ENCODE data around the gene RNF168. TPM values are rescaled to one million over a fixed set of nuclear protein-coding genes. Genes with fewer than 3 reads are reported as not detected.

The RNF168 gene
- total RNA-seq, 1 donor from 2014 or later: 24.4 TPM

GRCh38 chr3:196499807-196500524, 3.6 kb downstream of the RNF168 start:
- H3K27me3 Mint-ChIP-seq (ENCODE audit: unreplicated experiment): peaks cover 4% of the 10 kb centered on the region
- TF ChIP-seq CTCF (IDR thresholded peaks at IDR 0.05; ENCODE audit: partially characterized antibody, unreplicated experiment): no peak
- no peaks in the 10 kb centered on the region for H3K36me3 Mint-ChIP-seq (ENCODE audit: unreplicated experiment)
- peak overlapping the region; percentile 96 for H3K4me3 Mint-ChIP-seq (ENCODE audit: unreplicated experiment)
- no peak for DNase-seq
- peak overlapping the region; percentile 88 for H3K27ac Mint-ChIP-seq (ENCODE audit: unreplicated experiment)
- peaks cover 12% of the 10 kb centered on the region for H3K9me3 Mint-ChIP-seq (ENCODE audit: unreplicated experiment)
- peaks cover 6% of the 10 kb centered on the region for H3K4me1 Mint-ChIP-seq (ENCODE audit: low read depth, unreplicated experiment)

GRCh38 chr3:196499061-196499460, 4.5 kb downstream of the RNF168 start:
- TF ChIP-seq CTCF (IDR thresholded peaks at IDR 0.05; ENCODE audit: partially characterized antibody, unreplicated experiment): no peak
- no peak overlapping the region for H3K27ac Mint-ChIP-seq (ENCODE audit: unreplicated experiment)
- DNase-seq: no peak
- peaks cover 6% of the 10 kb centered on the region for H3K4me1 Mint-ChIP-seq (ENCODE audit: low read depth, unreplicated experiment)
- H3K27me3 Mint-ChIP-seq (ENCODE audit: unreplicated experiment): peaks cover 4% of the 10 kb centered on the region
- H3K36me3 Mint-ChIP-seq (ENCODE audit: unreplicated experiment): no peaks in the 10 kb centered on the region
- H3K9me3 Mint-ChIP-seq (ENCODE audit: unreplicated experiment): peaks cover 10% of the 10 kb centered on the region
- H3K4me3 Mint-ChIP-seq (ENCODE audit: unreplicated experiment): peak overlapping the region; percentile 96

- no peak overlapping the region for H3K27ac Mint-ChIP-seq (ENCODE audit: unreplicated experiment)
- DNase-seq: no peak
These were observed 5.3 kb downstream of the RNF168 start for GRCh38 chr3:196498297-196498696.

GRCh38 chr3:196496183-196496582, 7.4 kb downstream of the RNF168 start:
- TF ChIP-seq CTCF (IDR thresholded peaks at IDR 0.05; ENCODE audit: partially characterized antibody, unreplicated experiment): no peak
- Mint-ChIP-seq H3K4me1 (ENCODE audit: low read depth, unreplicated experiment) (peaks cover 6% of the 10 kb centered on the region), H3K4me3 (ENCODE audit: unreplicated experiment) (no peak overlapping the region), H3K36me3 (ENCODE audit: unreplicated experiment) (no peaks in the 10 kb centered on the region), H3K27me3 (ENCODE audit: unreplicated experiment) (peaks cover 2% of the 10 kb centered on the region), H3K9me3 (ENCODE audit: unreplicated experiment) (peaks cover 4% of the 10 kb centered on the region), H3K27ac (ENCODE audit: unreplicated experiment) (no peak overlapping the region)
- no peak for DNase-seq

More at GRCh38 chr3:196498297-196498696, 5.3 kb downstream of the RNF168 start:
- TF ChIP-seq CTCF (IDR thresholded peaks at IDR 0.05; ENCODE audit: partially characterized antibody, unreplicated experiment): no peak
- H3K4me3 Mint-ChIP-seq (ENCODE audit: unreplicated experiment): no peak overlapping the region
- peaks cover 10% of the 10 kb centered on the region for H3K9me3 Mint-ChIP-seq (ENCODE audit: unreplicated experiment)
- H3K36me3 Mint-ChIP-seq (ENCODE audit: unreplicated experiment): no peaks in the 10 kb centered on the region
- H3K27me3 Mint-ChIP-seq (ENCODE audit: unreplicated experiment): peaks cover 4% of the 10 kb centered on the region
- H3K4me1 Mint-ChIP-seq (ENCODE audit: low read depth, unreplicated experiment): peaks cover 6% of the 10 kb centered on the region

GRCh38 chr3:196493292-196493691, 10.3 kb downstream of the RNF168 start:
- H3K4me1 Mint-ChIP-seq (ENCODE audit: low read depth, unreplicated experiment): peaks cover 13% of the 10 kb centered on the region
- no peak overlapping the region for H3K27ac Mint-ChIP-seq (ENCODE audit: unreplicated experiment)
- H3K27me3 Mint-ChIP-seq (ENCODE audit: unreplicated experiment): no peaks in the 10 kb centered on the region
- H3K9me3 Mint-ChIP-seq (ENCODE audit: unreplicated experiment): no peaks in the 10 kb centered on the region
- no peak for TF ChIP-seq CTCF (IDR thresholded peaks at IDR 0.05; ENCODE audit: partially characterized antibody, unreplicated experiment)
- no peaks in the 10 kb centered on the region for H3K36me3 Mint-ChIP-seq (ENCODE audit: unreplicated experiment)
- no peak overlapping the region for H3K4me3 Mint-ChIP-seq (ENCODE audit: unreplicated experiment)
- no peak for DNase-seq
